Activated CD8-positive, alpha-beta memory T cell treated with anti-CD3 and anti-CD28 coated beads for 4 hours (primary cell): ENCODE measurements around the gene SEC16A.

Experiments
- DNase-seq, 2 donors: peaks; one replicate each; pipeline ENCODE4 v3.0.0-alpha.2; 2020; ENCODE audit warnings: low read depth in 2 of 2

Gene SEC16A

DNA sequence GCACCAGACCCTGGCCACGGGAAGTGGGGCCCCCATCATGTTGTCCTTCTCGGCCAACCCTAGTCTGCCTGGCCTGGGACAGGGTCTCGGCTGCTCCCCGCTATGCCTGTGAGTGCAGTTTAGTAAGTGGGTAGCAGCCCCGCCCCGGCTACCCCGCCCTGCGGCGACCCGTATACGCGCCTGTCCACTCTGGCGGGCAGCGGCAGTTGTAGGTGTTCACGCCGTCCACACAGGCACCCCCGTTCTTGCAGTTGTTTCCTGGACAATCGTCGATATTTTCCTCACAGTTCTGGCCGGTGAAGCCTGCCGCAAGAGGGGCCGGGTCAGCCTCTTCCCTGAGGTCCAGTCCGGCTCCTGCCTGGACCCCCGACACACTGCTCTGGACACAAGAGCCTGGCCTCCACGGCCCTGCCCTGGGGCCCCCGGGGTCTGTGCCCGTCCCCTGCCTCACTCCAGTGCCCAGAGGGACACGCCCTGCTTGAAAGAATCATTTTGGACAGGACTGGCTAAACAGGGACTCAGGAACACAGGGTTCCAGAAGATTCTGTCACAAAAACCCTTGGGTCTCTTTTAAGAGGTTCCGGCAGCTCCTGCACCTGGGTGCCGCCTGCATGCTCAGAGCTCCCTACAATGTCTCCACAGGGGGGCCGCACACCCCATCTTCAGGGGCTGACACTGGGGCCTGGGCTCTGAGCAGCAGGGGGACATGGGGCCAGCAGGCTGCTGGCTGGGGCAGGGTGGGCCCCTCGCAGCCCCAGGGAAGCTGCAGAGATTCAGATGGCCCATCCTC, 36.6 kb upstream of the SEC16A start:
- DNase-seq: no peak

DNA sequence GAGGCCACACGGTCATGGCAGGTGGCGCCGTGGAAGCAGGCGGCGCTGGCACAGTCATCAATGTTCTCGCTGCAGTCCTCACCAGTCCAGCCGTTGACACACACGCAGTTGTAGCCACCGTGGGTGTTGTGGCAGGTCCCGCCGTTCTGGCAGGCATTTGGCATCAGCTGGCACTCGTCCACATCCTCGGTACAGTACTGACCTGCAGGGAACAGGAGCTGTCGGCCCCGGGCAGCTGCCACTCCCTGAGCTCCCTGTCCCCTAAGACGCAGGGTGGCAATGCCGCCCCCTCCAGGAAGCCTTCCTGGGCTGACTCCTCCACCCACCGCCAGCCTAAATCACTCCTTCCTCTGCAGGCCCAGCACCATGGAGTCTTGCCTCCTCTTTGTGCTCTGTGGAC, 35.8 kb upstream of the SEC16A start:
- DNase-seq: no peak

DNA sequence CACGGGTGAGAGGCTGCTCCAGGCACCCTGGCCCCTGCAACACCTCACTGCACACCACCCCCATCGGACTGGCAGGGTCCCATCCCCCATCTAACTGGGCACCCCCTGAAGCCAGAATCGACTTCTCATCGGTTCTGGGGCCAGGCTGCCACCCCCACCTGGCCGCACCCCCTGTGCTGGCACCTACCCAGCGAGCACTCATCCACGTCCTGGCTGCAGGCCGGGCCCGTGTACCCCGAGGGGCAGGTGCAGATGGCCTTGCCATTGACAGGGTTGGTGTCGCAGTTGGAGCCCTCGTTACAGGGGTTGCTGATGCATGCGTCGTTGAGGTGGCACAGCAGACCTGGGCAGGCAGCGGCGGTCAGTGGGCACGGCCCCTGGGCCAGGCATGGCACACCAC, 35.1 kb upstream of the SEC16A start:
- DNase-seq: no peak

DNA sequence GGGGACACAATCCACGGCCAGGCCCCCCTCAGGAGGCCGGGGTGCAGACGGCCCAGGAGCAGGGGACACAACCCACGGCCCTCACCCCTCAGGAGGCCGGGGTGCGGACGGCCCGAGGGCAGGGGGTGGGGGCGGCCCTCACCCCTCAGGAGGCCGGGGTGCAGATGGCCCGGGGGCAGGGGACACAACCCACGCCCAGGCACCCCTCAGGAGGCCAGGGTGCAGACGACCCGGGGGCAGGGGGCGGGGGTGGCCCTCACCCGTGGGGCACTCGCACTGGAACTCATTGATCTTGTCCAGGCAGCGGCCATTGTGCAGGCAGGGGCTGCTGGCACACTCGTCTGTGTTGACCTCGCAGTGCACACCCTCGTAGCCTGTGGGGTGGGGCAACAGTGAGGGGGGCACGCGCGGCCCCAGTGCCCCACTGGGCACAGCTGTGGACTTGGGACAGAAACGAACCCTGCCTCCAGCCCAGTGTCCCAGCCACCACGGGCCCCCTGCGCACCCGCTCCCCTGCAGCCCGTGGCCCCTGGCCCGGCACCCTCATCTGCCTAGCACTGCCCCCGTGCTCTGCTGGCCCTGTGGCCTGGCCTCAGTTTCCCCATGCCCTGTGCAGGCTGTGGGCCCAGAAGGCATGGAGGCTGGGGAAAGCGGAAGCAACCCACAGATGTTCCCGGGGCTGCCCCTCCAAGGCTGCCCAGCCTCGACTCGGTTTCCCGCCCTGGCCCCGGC, 34.3 kb upstream of the SEC16A start:
- DNase-seq: no peak

DNA sequence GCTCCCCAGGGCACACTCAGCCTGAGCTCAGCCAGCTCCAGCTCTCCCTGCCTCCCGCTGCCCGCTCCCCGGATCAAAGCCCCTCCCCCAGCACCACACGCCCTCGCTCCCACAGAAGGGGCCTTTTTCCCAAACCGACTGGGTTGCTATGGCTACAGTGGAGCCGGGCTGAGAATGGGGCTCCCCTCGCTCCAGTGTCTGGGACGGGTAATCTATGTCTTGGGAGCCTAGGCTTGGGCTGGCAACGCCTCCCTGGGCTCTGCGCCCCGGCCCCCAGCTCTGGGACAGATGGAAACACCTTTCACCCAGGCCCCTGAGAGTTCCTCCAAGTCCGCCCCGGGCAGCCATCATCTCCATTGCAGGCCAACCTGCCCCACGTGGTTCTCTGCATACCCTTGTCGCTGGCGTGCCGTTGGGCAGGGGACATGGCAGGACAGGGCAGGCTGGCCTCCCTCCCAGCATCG, 33.4 kb upstream of the SEC16A start:
- no peak for DNase-seq

DNA sequence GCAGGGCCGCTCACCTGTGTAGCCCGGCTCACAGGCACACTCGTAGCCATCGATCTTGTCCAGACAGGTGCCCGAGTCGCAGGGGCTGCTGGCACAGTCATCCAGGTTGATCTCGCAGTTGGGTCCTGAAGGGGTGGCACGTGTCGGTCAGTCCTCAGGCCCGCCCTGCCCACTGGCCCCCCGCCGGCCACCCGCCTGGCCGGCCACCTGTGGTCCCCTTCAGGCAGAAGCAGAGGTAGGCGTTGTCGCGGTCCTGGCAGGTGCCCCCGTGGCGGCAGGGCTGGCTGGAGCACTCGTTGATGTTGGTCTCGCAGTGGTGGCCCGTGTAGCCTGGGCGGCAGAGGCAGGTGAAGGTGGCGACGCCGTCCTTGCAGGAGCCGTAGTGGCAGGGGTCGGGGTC, 32.4 kb upstream of the SEC16A start:
- no peak for DNase-seq

DNA sequence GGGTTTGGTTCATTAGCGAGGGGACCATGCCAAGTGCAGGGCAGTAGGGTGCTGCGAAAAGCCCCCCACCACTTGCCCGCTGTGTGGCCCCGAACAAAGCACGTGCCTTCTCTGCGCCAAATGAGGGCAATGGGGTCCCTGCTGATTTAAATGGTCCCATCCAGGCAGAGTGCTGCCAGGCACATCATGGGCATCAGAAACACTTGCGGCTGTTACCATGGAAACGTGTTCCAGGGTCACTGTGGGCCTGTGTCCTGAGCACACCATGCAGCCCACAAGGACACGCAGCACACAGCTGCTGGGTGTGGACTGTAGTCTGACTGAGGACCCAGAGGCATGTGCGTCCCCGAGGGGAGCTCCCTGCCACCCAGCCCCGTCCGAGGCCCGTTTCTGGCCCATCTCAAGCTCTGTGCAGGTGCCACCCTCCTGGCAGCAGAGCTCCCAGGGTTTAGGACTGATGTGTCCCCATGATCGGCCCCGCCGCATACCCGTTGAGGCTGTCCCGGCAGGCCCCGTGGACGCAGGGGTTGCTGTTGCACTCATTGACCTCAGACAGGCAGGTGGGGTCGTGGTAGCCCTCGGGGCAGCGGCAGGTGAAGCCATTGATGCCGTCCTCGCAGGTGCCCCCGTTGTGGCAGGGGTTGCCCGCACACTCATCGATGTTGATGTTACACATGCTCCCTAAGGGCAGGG, 31.3 kb upstream of the SEC16A start:
- no peak for DNase-seq

DNA sequence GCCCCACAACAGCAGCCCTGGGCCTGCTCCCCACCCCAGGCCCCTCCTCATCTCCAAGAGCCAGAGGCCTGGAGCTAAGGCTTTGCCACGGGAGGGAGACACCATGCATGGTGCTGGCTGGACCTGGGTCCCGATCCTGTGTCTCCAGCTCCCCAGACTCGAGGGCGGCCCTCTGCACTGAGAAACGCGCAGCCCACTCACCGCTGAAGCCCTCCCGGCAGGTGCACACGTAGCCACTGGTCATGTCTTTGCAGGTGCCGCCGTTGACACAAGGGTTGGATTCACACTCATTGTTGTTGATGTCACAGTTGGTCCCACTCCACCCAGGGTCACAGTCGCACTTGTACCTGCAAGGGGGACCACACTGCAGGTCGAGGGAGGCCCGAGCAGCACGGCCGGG, 30.4 kb upstream of the SEC16A start:
- DNase-seq: no peak

DNA sequence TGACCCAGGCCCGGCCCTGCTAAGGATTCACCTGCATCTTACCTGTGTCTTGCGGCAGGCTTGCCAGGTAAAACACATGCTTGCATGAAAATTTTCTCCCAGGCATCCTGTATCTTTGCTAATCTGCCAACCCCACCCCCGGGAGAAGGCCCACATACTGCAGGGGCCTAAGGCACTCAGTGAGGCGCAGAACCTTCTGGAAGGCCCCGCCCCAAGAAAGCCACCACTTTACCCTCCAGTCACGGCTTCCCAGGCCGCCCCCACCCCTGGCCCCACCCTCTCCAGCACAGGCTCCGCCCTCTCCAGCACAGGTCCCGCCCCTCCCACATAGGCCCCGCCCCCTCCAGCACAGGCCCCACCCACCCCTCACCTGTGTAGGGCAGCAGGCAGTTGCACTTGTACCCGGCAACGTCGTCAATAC, 29.8 kb upstream of the SEC16A start:
- no peak for DNase-seq

DNA sequence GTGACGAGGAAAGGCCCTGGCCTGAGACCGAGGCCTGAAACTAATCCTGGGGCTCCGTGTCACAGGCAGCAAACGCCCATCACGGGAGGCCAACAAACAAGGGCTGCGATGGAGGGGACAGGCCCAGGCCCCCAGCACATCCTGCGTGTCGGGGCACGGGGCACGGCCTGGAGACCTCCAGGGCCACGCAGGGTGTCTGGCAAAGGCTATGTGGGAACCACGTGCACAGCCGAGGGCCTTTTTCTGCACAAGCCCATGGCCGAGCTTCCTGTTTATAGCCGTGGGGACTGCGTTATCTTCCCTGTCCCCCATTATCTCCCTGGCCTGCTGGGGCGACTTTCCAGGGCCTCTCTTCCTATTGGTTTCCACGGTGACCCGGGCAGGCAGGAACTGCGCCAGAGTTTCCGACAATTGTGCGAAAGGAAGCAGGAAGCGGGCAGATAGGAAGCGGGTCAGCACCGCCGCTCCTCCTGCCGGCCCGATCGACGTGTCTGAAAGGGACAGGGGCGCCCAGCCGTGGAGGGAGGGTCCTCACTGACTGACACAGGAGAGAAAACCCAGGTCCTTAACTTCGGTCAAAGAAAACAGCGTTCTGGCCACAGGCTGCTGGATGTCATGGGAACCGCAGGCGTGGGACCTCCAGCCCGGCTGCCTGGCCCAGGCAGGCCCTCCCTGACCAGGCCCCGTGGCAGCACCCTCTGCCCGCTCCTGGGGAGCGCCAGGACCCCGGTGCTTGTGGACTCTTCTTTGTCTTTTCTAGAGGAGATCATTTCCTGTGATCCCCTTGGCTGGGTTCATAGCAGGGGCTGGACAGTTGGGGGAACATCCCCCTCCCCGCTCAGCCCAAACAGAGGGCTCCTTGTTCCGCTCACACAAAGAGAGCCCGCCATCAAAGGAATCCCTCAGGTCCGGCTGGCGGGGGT, 29.1 kb upstream of the SEC16A start:
- no peak for DNase-seq

DNA sequence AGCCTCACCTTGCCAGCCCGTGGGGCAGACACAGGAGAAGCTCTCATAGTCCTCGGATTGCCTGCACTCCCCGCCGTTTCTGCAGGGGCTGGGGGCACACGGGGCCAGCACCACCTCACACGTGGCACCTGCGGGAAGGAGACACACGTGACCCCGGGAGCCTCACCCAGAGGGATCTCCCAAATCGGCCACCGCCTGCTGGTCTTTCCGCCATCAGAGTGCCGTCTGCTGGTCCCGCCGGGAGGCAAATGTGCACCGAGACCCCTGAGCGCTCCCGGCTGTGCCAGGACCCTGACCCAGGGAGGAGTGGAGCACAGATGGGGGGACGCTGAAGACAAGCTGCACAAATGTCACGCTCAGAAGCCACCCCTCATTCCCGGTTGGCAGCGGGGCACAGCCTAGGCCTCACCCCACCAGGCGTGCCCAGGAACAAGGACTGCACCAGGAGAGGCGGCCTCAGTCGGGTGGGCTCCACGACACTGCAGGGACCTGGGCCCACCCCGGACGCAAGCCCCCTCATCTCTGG, 28.4 kb upstream of the SEC16A start:
- DNase-seq: no peak

DNA sequence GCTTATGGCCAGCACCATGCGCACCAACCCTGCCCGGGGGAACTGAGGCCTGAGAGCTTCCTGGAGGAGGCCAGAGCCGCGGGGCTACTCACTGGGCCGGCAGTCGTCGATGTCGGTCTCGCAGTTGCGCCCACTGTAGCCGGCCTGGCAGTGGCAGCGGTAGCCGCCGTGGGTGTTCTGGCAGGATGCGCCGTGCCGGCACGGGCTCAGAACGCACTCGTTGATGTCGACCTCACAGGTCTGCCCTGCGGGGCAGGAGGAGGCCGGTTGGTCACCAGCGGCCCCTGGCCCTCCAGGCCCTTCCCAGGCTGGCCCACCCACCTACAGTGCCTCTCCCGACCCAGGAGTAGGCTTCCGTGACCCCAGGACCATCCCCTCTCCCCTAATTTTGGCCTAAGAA, 27.7 kb upstream of the SEC16A start:
- no peak for DNase-seq

DNA sequence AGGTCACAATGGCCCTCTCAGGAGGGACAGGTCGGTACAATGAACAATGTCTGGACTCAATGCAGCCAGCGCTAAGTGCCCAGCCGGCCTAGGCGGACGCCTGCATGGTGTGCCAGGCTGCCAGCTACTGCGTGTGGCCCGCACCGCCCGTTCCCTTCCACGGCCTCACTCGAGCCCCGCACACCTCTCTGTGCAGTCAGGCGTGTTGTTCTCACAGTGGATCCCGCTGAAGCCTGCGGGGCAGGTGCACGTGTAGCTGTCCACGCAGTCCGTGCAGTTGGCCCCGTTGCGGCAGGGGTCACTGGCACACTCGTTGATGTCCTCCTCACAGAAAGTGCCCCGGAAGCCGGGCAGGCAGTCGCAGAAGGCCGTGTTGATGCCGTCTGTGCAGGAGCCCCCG, 26.7 kb upstream of the SEC16A start:
- no peak for DNase-seq

DNA sequence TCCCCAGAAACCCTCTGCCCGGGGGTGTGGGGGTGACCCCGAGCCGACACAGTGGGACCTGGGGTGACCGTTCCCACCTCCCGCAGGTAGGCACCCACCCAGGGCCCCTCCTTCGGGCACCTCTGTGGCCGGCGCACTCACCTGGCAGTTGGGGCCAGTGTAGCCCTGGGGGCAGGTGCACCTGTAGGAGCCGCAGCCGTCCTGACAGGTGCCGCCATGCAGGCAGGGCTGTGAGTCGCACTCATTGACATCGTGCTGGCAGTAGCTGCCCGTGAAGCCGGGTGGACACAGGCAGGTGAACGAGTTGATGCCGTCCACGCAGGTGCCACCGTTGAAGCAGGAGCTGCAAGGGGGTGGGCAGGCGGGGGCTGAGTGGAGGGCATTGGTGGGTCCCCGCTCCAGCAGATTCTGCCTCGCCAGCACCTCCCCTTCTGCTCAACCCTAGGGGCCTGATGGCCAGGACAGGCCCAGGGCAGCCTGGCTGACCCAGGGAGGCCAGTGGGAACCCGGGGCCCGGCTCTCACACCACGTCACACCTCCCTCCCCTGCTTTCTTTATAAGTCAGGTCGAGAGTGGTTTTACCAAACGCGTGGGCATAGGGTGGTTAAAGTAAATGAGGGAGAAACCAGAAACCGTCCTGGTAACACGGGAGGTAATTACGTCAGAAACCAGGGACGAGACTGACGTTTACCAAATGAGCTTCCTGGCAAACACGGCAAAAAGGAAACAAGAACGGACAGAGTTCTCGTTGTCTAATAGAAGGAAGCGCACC, 26.1 kb upstream of the SEC16A start:
- DNase-seq: no peak

DNA sequence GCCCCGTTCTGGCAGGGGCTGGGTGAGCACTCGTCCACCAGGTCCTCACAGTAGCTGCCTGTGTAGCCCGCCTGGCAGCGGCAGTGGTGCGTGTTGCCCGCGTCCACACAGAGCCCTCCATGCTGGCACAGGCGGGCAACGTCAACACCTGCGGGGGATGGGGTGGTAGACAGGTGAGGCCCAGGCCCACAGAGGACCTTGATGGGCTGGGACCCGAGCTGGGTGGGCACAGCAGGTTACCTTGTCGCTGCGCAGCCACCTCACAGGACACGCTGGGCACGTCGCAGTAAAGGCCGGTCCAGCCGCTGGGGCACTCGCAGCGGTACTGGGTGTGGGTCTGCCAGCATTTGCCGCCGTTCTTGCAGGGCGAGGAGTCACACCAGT, 25.1 kb upstream of the SEC16A start:
- DNase-seq: no peak

DNA sequence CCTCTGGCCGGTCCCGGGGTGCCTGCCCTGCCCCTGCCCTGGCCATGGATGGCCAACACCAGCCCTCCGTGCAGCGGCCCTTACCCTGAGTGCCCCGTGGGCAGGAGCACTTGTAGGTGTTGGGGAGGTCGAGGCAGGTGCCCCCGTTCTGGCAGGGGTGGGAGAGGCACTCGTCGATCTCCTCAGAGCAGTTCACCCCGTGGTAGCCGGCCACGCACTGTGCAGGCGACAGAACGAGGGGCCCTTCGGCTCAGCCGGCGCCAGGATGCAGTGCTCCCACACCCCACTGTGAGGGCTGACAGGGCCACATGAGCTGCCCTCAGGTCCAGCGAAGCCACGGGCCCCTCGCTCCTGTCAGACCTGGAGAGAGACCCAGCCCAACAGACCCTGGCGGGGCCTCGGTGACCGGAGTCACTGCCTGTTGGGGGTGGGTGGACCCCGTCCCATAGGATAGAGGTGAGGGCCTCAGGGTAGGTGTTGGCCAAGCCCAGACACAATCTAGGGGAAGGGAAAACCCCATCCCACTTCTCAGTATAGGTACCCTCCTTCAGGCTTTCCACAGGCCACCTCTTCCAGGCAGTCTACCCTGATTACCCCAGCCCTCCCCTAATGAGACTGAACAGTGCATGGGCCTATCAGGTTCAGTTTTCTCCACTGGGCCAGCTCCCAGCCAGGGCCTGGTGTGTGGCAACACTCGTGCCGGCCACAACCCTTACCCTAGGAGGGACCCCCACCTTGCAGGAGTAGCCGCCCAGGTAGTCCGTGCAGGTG, 24.6 kb upstream of the SEC16A start:
- no peak for DNase-seq

DNA sequence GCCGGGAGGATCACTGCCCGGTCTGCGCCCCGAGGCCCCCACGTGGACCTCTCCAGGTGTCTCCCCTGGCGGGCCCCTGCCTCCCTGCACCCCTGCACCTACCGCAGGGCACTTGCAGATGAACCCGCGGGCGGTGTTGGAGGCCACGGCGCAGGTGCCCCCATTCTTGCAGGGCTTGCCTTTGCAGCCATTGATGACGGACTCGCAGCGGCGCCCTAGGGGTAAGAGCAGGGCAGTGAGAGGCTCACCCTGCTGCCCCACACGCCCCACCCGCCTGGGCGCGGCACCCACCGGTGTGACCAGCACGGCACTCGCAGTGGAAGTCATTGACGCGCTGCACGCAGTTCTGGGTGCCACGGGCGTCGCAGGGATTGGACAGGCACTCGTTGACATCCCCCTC, 23.6 kb upstream of the SEC16A start:
- no peak for DNase-seq

DNA sequence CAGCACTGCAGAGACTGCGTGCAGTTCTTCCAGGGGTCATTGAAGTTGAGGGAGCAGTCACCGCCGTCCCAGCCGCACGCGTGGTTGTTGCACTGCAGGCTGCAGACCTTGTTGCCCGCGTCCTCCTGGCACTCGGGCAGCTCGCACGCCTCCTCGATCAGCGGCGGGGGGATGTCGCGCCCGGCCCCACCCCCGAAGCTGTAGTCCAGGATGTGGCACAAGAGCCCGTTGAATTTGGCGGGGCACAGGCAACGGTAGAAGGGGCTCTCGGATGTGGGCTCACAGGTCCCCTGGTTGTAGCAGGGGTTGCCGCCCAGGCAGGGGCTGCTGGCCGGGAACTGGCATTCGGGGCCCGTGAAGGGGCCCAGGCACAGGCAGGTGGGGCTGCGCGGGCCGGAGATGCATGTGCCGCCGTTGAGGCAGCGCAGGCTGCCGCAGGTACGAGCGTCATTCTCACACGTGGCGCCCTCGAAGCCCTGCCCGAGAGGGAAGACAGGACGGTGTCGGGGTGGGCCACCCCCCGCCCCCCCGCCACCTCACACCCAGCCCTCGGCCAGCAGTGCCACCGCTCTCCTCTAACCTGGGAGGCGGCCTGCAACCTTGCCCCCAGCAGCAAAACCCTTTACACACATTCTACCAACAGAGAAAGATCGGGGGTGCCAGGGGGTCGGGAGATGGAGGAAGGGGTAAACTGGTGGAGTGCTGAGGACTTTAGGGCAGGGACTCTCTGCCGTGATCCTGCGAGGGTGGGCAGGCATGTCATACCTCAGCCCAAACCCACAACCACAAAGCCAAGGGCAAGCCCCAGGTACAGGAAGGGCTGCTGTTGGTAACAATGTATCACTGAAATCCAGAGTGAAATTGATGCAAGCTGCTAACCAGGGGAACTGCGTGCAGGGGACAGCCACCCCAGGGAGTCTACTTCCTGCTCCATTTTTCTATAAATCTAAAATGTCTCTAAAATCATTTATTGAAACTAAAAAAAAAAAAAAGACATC, 22.9 kb upstream of the SEC16A start:
- DNase-seq: no peak
